Activated effector memory CD4-positive, alpha-beta T cell treated with Interleukin-2 at 50 U/mL for 16 hours (primary cell): ENCODE data around the gene F12.
"Not testable (repeated sequence)": the region's sequence is repeated elsewhere in the genome, so short reads cannot be mapped to it uniquely, and the experiment has no call there.

Experiments
- DNase-seq: peaks from one replicate; pipeline ENCODE4 v3.0.0-alpha.2; 2020

F12 gene

DNA sequence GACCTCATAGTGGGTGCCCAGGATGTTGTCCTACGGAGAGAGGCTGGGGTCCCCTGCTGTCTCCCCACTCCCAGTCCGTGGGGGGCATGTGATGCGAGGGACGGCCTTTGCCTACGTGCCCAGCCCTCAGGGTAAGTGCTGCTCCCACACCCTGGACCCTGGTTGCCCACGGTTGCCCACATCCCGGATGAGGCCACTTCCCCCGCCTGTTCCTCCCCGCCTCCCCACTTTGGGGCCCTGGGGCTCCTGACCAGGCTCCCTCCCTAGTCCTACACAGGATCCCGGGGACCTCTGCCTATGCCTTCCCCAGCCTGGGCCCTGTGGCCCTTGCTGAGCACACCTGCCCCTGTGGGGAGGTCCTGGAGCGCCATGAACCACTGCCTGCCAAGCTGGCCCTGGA lies 23.6 kb downstream of the F12 start:
- no peak for DNase-seq

DNA sequence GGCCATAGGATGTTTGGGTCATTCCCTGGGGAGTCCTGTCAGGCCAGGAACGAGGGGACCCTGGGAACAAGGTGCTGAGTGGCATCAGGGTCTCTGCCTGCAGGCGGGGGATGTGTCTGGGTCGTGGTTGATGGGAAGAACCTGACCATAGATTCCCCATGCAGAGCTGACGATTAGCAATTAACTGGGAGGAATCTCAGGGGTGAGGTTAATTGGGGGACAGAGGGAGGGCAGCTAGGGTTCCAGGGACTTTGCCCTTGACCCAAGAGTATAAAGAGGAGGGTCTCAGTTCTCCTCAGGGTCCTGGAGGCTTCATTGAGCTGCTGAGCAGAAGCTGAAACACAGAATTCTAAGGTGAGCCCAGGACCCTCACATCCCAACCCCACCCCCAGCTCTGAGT lies 25.2 kb downstream of the F12 start, which contains the start of gene SLC34A1:
TSS of gene SLC34A1 (plus strand) at position 301 of the 400 bp plus-strand sequence. CDS start 1,308 bp downstream, outside the sequence.
- DNase-seq: no peak

DNA sequence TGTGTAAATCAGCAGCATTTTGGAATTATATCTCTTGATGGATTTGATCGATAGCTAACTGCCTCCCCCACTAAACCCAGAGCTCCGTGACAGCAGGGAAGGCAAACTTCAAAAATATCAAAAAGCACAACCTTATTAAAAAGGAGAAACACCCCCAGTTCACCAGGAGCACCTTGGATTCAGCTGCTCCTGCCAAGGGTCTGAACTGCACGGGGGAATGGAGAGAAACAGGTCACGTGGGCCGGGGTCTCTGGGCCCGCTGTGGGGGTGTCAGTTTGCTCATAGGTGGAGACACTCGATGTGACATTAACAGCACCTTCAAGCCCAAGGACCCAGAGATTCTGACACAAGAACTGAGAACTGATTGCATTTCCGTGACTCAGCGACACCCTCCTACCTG lies 26.2 kb downstream of the F12 start:
- DNase-seq: no peak

- no peak for DNase-seq
Observed at GRCh38 chr5:177382423-177383029, 26.8 kb downstream of the F12 start.

DNA sequence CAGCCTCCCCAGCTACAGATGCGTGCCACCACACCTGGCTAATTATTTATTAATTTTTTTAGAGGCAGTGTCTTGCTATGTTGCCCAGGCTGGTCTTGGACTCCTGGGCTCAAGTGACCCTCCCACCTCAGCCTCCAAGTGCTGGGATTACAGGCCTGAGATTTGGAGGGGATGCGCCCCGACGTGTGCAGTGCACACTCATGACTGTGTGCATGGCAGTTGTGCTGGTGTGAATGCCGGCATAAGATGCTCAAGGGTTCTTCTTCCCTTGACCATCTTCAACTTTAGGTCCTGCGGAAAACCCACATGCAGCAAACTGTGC lies 28.6 kb downstream of the F12 start:
- DNase-seq: no peak

DNA sequence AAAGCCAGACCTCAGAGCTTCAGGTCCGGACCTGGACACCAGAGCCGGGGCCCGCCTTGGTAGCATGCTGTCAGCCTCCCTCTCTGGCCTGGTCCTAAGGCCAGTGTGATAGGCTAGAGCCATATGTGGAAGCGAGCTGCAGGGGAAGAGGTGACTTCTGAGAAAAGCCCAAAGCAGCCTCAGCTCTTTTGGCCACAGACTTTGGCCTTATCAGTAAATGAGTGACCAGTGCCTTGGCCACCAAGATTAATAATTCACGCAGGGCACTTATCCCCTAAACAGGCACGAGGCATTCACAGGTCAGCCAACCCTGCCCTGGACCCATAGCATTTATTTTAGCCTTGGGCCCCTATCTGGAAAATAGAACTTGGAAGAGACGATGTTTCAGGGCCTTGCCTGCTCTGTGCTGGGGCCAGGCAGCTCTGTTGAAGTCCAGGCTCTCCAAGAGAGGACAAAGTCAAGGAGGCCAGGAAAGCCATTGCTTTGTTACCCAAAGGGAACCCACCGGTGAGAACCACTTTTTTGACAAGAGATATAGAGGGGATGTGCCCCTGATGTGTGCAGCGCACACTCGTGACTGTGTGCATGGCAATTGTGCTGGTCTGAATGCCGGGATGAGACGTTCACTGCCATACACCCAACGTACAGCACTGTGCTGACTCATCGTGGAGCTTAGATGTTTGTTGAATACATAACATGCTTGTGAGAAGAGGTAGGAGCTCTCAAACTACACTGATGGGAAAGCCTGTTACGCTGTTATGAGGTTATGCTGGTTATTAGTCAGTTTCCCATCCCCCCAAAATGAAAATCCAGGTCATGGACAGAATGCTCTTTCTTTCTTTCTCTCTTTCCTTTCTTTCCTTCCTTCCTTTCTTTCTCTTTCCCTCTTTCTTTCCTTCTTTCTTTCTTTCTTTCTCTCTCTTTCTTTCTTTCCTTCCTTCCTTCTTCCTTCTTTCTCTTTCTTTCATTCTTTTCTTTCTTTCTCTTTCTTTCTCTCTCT lies 30.2 kb downstream of the F12 start:
- no peak for DNase-seq

DNA sequence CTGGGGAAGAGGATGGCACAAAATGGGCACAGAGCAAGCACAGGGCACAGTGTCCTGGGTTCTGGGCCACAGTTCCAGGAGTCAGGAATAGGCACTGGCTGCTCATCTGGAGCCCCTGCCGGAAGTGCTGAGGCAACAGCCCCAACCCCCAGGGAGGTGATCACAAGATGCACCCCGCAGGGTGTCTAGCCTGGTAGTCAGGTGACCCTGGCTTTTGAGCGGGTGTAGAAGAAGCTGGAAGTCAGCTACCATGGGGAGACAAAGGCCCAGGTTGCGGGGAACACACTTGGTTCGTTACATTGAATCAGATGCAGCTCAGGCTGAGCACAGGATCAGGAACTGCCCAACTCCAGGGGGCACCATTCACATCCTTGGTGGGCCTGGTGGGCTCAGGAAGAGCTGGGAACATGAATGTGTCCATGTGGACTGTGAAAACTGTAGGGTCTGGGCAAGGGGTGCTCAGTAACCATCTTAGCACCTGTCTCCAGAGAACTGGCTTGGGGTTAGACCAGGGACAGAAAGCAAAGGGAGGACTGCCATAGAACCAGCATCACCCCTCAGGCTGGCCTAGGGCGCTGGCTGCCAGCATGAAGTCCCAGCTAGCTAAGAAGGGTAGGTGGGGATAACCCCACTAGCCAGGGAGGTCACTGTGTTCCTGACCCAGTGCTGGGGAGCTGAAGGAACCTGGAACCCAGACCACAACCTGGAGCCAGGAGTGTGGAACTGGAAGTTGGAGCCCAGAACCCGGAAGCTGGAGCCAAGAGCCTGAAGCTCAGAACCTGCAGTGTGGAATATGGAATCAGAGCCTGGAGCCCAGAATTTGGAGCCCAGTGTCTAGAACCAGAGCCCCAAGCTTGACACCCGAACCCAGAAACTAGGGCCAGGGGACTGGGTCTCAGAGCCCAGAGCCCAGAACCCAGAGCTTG lies 31.2 kb downstream of the F12 start:
- no peak for DNase-seq

- no peak for DNase-seq
Observed at GRCh38 chr5:177376107-177376506, 33.3 kb downstream of the F12 start.

GRCh38 chr5:177375516-177375915 lies 33.8 kb downstream of the F12 start:
- DNase-seq: not testable (repeated sequence)

DNA sequence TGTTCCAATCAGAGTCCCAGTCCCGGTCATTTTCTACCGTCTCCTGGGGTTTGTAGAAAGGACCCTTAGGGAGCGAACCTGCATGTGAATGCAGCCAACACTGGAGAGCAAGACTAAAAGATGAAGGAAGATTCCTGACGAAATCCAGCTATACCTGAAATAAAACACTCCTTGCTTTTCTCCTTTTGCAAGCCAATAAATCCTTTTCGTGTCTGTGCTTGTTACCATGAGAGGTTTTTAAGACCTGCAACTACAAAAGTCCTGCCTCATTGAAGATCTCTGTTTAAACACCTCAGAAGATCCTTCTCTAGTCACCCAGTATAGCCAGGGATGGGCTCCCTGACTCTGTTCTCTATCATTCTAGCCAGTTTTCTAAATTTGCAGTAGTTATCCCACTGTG lies 35.2 kb downstream of the F12 start:
- no peak for DNase-seq

DNA sequence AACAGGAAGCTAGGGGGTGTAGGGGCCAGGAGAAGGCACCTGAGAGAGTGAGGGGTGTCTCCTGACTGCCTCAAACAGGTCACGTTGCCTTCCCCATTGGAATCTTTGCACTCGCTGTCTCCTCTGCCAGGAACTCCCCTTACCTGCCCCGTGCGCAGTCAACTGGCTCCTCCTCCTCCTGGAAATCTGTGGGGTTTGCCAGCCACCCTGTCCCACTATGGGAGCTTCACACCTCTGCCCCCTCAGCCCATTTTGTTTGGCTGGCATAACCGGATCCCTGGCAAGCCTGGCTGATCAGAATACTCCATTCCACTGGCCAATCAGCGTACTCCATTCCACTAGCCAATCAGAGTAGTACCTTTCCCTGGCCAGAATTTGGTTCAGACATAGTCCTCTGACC lies 35.6 kb downstream of the F12 start:
- DNase-seq: no peak

DNA sequence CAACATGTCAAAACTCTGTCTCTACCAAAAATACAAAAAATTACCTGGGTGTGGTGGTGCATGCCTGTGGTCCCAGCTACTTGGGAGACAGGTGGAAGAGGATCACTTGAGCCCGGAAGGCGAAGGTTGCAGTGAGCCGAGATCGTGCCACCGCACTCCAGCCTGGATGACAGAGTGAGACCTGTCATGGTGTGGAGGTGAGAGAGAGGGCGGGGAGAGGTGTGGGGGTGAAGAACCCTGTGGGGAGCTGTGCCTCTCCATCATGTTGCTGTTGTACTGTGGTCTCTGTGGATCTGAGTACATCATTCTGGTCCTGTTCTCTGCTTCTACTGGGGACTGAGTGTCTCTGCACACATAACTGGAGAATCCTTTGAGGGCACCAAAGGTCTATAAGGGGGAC lies 36.5 kb downstream of the F12 start:
- peak; percentile 21 for DNase-seq

DNA sequence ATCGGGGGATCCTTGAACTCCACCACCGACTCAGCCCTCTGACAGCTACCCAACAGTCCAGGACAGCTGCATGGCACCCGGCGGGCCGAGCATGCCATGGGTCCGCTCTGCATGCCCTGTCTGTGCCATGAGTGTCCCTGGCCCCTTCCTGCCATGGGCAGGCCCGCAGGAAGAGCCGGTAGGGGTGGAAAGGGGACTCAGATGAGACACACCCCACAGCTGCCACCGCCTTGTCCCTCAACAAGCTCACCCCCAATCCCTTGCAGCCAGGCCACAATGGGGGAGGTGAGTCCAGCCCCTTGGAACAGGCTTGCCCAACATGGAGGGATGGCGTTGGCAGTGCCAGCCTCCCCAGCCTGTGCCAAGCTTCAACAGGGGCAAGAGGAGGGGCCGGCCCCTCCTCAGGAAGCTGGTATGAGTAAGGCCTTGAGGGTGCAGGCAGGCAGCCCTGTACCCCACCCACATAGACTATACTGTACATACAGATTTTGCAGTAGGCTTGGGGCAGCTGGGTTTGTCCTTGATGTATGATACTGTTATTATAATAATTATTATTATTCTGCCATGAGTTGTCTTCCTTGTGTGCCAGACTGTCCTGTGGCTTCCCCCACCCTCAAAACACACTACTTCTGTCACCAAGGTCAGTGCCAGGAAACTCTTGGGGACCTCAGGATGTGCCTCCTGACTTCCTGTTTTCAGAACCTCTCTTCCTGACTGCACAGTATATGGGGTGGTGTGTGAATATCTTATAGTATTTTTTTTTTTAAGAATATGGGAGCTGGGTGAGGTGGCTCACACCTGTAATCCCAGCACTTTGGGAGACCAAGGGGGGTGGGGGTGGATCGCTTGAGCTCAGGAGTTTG lies 37.1 kb downstream of the F12 start:
- DNase-seq: peak; percentile 39

DNA sequence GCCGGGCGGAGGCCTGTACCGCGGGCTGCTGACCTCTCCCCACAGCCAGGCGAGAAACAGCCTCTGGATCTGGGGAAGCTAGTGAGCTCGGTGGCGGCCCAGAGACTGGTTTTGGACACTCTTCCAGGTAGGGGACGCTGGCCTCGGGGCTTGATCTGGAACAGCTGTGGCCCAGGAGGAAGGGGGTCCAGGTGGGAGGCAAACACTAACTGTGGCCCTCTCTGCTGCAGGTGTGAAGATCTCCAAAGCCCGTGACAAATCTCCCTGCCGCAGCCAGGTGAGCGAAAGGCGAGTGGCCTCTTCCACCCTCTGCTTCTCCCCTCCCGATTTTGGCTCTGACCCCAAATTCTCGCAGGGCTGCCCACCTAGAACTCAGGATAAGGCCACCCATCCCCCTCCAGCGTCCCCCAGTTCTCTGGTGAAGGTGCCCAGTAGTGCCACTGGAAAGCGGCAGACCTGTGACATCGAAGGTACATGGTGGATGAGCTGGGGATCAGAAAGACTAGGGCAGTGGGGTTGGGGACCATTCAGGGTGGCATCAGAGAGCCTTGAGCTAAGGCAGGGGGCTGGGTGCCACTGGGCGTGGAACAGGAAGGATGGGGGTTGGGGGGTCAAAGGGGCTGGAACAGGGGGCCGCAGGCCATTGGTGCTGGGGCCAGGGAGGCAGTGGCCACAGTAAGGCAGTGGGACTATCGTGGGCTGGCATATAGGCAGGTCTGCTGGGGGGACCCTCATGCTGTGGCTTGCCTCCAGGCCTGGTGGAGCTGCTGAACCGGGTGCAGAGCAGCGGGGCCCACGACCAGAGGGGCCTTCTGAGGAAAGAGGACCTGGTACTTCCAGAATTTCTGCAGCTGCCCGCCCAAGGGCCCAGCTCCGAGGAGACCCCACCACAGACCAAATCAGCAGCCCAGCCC lies 38.0 kb downstream of the F12 start:
- no peak for DNase-seq

- DNase-seq: peak; percentile 29
Observed at GRCh38 chr5:177370488-177371119, 38.8 kb downstream of the F12 start.

GRCh38 chr5:177369645-177370440 lies 39.5 kb downstream of the F12 start:
- DNase-seq: no peak

GRCh38 chr5:177368869-177369644 lies 40.3 kb downstream of the F12 start:
- no peak for DNase-seq

GRCh38 chr5:177367981-177368868 lies 41.1 kb downstream of the F12 start:
- no peak for DNase-seq
